Loucy (cell line): Measurements from ENCODE around the gene MAP1B.
A peak's percentile ranks its signal among the peaks of the same experiment; 100 is the strongest.

Experiments
- H2AFZ ChIP-seq: fragments of 200-600 bp; sonication (generic); 2 replicates; pipeline ENCODE4 v1.6.0; 2016; ENCODE audit warnings: antibody characterized with exemption, mild to moderate bottlenecking, low read length, moderate library complexity
- H3F3A ChIP-seq: fragments of 200-600 bp; 2 replicates; pipeline ENCODE4 v1.6.0; 2016; ENCODE audit warnings: antibody characterized with exemption, low read depth, mild to moderate bottlenecking
- H3K27me3 ChIP-seq: fragments of 200-600 bp; sonication (generic); 2 replicates; pipeline ENCODE4 v1.6.1; 2014; ENCODE audit warnings: low read length, mild to moderate bottlenecking; ENCODE audit not compliant: insufficient read depth, poor library complexity, severe bottlenecking
- H3K36me3 ChIP-seq: fragments of 200-600 bp; sonication (generic); 2 replicates; pipeline ENCODE4 v1.6.1; 2016; ENCODE audit warnings: low read length; ENCODE audit not compliant: insufficient read depth
- H3K4me1 ChIP-seq: fragments of 200-600 bp; sonication (generic); 2 replicates; pipeline ENCODE4 v1.5.1; 2014; ENCODE audit warnings: low read length, mild to moderate bottlenecking; ENCODE audit not compliant: insufficient read depth, poor library complexity, severe bottlenecking
- H3K4me2 ChIP-seq: fragments of 200-600 bp; sonication (generic); 2 replicates; pipeline ENCODE4 v1.6.0; 2014; ENCODE audit warnings: antibody characterized with exemption, low read length, low read depth, mild to moderate bottlenecking; ENCODE audit not compliant: poor library complexity, severe bottlenecking
- H3K4me3 ChIP-seq: fragments of 200-600 bp; sonication (generic); 2 replicates; pipeline ENCODE4 v1.5.1; 2014; ENCODE audit warnings: low read length, mild to moderate bottlenecking, mixed read lengths; ENCODE audit not compliant: poor library complexity, severe bottlenecking
- H3K79me2 ChIP-seq: fragments of 200-600 bp; sonication (generic); 2 replicates; pipeline ENCODE4 v1.6.1; 2014; ENCODE audit warnings: low read length; ENCODE audit not compliant: insufficient read depth
- H3K9ac ChIP-seq: fragments of 200-600 bp; sonication (generic); 2 replicates; pipeline ENCODE4 v1.6.0; 2014; ENCODE audit warnings: mild to moderate bottlenecking, low read depth, low read length, moderate library complexity; ENCODE audit not compliant: poor library complexity, severe bottlenecking
- H3K9me2 ChIP-seq: fragments of 200-600 bp; sonication (generic); replicated peaks from 2 replicates; pipeline ENCODE4 v1.6.1; 2016; ENCODE audit warnings: low read depth, low read length, mixed read lengths
- H3K9me3 ChIP-seq: fragments of 200-600 bp; sonication (generic); 2 replicates; pipeline ENCODE4 v1.6.1; 2014; ENCODE audit warnings: mild to moderate bottlenecking, antibody characterized with exemption, low read length, low read depth; ENCODE audit not compliant: insufficient read depth
- H4K20me1 ChIP-seq: fragments of 200-600 bp; sonication (generic); 2 replicates; pipeline ENCODE4 v1.6.0; 2014; ENCODE audit warnings: antibody characterized with exemption, low read length, mild to moderate bottlenecking; ENCODE audit not compliant: insufficient read depth, poor library complexity, severe bottlenecking
- CTCF ChIP-seq: fragments of 200-600 bp; sonication (generic); conservative IDR thresholded peaks from 2 replicates; pipeline ENCODE4 v1.5.1; 2014; ENCODE audit warnings: mild to moderate bottlenecking, antibody characterized with exemption, low read length
- EZH2phosphoT487 ChIP-seq: fragments of 200-600 bp; IDR thresholded peaks from 2 replicates; pipeline ENCODE4 v1.6.1; 2018; ENCODE audit warnings: antibody characterized with exemption, mild to moderate bottlenecking, moderate library complexity, borderline replicate concordance

The MAP1B gene

GRCh38 chr5:72149742-72150141 is 42.5 kb downstream of the MAP1B start:
- no peaks in the 10 kb centered on the region for H3K27me3 ChIP-seq
- H3K4me2 ChIP-seq = no peak overlapping the region
- no peaks in the 10 kb centered on the region for H3K9me3 ChIP-seq
- H3F3A ChIP-seq = no peaks in the 10 kb centered on the region
- H3K9ac ChIP-seq = no peak overlapping the region
- H4K20me1 ChIP-seq = no peaks in the 10 kb centered on the region
- TF ChIP-seq EZH2phosphoT487 (no peak), CTCF (0 out of 2 replicates have a peak, but pooled peaks have one; percentile 22)
- H3K9me2 ChIP-seq = no peaks in the 10 kb centered on the region
- no peaks in the 10 kb centered on the region for H3K79me2 ChIP-seq
- H3K4me3 ChIP-seq = no peak overlapping the region
- H3K4me1 ChIP-seq = peaks cover 6% of the 10 kb centered on the region
- no peak overlapping the region for H2AFZ ChIP-seq
- no peaks in the 10 kb centered on the region for H3K36me3 ChIP-seq

- Histone ChIP-seq H3K27me3 (no peaks in the 10 kb centered on the region), H3K4me1 (peaks cover 6% of the 10 kb centered on the region), H3K79me2 (no peaks in the 10 kb centered on the region), H4K20me1 (no peaks in the 10 kb centered on the region), H3K4me3 (no peak overlapping the region), H3K4me2 (no peak overlapping the region), H3K9me3 (no peaks in the 10 kb centered on the region), H3K36me3 (no peaks in the 10 kb centered on the region), H3K9me2 (no peaks in the 10 kb centered on the region), H3F3A (no peaks in the 10 kb centered on the region), H3K9ac (no peak overlapping the region), H2AFZ (no peak overlapping the region)
- TF ChIP-seq CTCF (no peak), EZH2phosphoT487 (no peak)
These were observed 43.9 kb downstream of the MAP1B start for GRCh38 chr5:72151169-72151568.

GRCh38 chr5:72151646-72152045 is 44.4 kb downstream of the MAP1B start:
- Histone ChIP-seq H3K4me3 (no peak overlapping the region), H3K9ac (no peak overlapping the region), H2AFZ (no peak overlapping the region), H3K4me2 (no peak overlapping the region), H3K36me3 (no peaks in the 10 kb centered on the region), H4K20me1 (no peaks in the 10 kb centered on the region), H3K4me1 (peaks cover 6% of the 10 kb centered on the region), H3K79me2 (no peaks in the 10 kb centered on the region), H3K9me3 (no peaks in the 10 kb centered on the region), H3F3A (no peaks in the 10 kb centered on the region), H3K9me2 (no peaks in the 10 kb centered on the region), H3K27me3 (no peaks in the 10 kb centered on the region)
- TF ChIP-seq EZH2phosphoT487 (no peak), CTCF (no peak)
